CD14-positive monocyte (primary cell): ENCODE measurements around the gene MEF2B. TPM values are rescaled to one million over a fixed set of nuclear protein-coding genes. Genes with fewer than 3 reads are reported as not detected.
"Not testable (repeated sequence)": the region's sequence is repeated elsewhere in the genome, so short reads cannot be mapped to it uniquely, and the experiment has no call there.

ENCODE experiments used
- DNase-seq, 3 donors: peaks; one replicate each; pipeline ENCODE4 v3.0.0-alpha.2; 2011 to 2022
- H2AFZ ChIP-seq: 2 replicates; pipeline ENCODE4 v1.6.0; 2012; ENCODE audit warnings: mild to moderate bottlenecking, low read depth, low read length, inconsistent platforms; ENCODE audit not compliant: insufficient read depth, poor library complexity, severe bottlenecking
- H3K27ac ChIP-seq, 2 donors: 1 replicate in 1 of 2; 2 replicates in 1 of 2; pipeline ENCODE4 v1.5.1; 2012 to 2013; ENCODE audit warnings: low read length in 2 of 2, control low read depth in 1 of 2, inconsistent platforms in 1 of 2, low read depth in 1 of 2, mild to moderate bottlenecking in 1 of 2
- H3K27me3 ChIP-seq, 2 donors: one replicate each; pipeline versions ENCODE4 v1.6.0 to v1.6.1; 2011 to 2013; ENCODE audit warnings: low read length in 2 of 2; ENCODE audit not compliant: control insufficient read depth in 2 of 2, insufficient read depth in 2 of 2
- H3K36me3 ChIP-seq, 2 donors: replicated peaks in 1 of 2; 1 replicate in 1 of 2; 2 replicates in 1 of 2; pipeline versions ENCODE4 v1.5.1 to v1.6.1; 2012 to 2013; ENCODE audit warnings: low read length in 2 of 2, control low read depth in 1 of 2, inconsistent platforms in 1 of 2, mild to moderate bottlenecking in 1 of 2; ENCODE audit not compliant: insufficient read depth in 2 of 2, control insufficient read depth in 1 of 2
- H3K4me1 ChIP-seq, 2 donors: 1 replicate in 1 of 2; 2 replicates in 1 of 2; pipeline versions ENCODE4 v1.5.1 to v1.6.1; 2012 to 2013; ENCODE audit warnings: low read length in 2 of 2, control low read depth in 1 of 2, inconsistent platforms in 1 of 2, mild to moderate bottlenecking in 1 of 2, moderate library complexity in 1 of 2; ENCODE audit not compliant: insufficient read depth in 2 of 2, control insufficient read depth in 1 of 2
- H3K4me2 ChIP-seq: replicated peaks from 2 replicates; pipeline ENCODE3; 2012; ENCODE audit warnings: low read length, moderate library complexity, mild to moderate bottlenecking; ENCODE audit not compliant: poor library complexity, severe bottlenecking; ENCODE audit errors: extremely low read depth
- H3K4me3 ChIP-seq, 3 experiments: fragments of 200-600 bp in 1 of 3; sonication (generic) in 1 of 3; replicated peaks in 1 of 3; 1 replicate in 2 of 3; 2 replicates in 1 of 3; pipeline ENCODE4 v1.5.1; 2011 to 2013; ENCODE audit warnings: low read length in 3 of 3, mild to moderate bottlenecking in 3 of 3, control low read depth in 2 of 3, low read depth in 2 of 3, inconsistent platforms in 1 of 3, moderate library complexity in 1 of 3
- H3K79me2 ChIP-seq: 2 replicates; pipeline ENCODE4 v1.6.0; 2012; ENCODE audit warnings: mild to moderate bottlenecking, control low read depth, inconsistent platforms, low read length, moderate library complexity; ENCODE audit not compliant: insufficient read depth
- H3K9ac ChIP-seq: 2 replicates; pipeline ENCODE4 v1.6.0; 2017; ENCODE audit warnings: low read length, mild to moderate bottlenecking; ENCODE audit not compliant: insufficient read depth, poor library complexity, severe bottlenecking
- H3K9me3 ChIP-seq, 2 donors: replicated peaks in 1 of 2; 1 replicate in 1 of 2; 2 replicates in 1 of 2; pipeline versions ENCODE4 v1.5.1 to v1.6.1; 2012 to 2013; ENCODE audit warnings: low read length in 2 of 2, control low read depth in 1 of 2; ENCODE audit not compliant: control insufficient read depth in 1 of 2, insufficient read depth in 1 of 2
- H4K20me1 ChIP-seq: 2 replicates; pipeline ENCODE4 v1.6.0; 2012; ENCODE audit warnings: mild to moderate bottlenecking, low read length, control low read depth, moderate library complexity; ENCODE audit not compliant: insufficient read depth
- H3K27ac Mint-ChIP-seq, 7 donors: one replicate each; pipeline ENCODE4 v1.8.0; 2020; ENCODE audit warnings: mild to moderate bottlenecking in 7 of 7, mixed read lengths in 7 of 7, moderate library complexity in 6 of 7, inconsistent platforms in 2 of 7
- H3K27me3 Mint-ChIP-seq, 3 donors: one replicate each; pipeline ENCODE4 v1.8.0; 2021 to 2022; ENCODE audit warnings: low read depth in 3 of 3, mild to moderate bottlenecking in 3 of 3, mixed read lengths in 3 of 3, moderate library complexity in 3 of 3, inconsistent platforms in 1 of 3
- H3K36me3 Mint-ChIP-seq, 2 donors: one replicate each; pipeline ENCODE4 v1.8.0; 2020; ENCODE audit warnings: mixed read lengths in 2 of 2, inconsistent platforms in 1 of 2, mild to moderate bottlenecking in 1 of 2
- H3K4me1 Mint-ChIP-seq: one replicate; pipeline ENCODE4 v1.8.0; 2020; ENCODE audit warnings: mild to moderate bottlenecking, mixed read lengths
- H3K4me3 Mint-ChIP-seq, 2 donors: one replicate each; pipeline ENCODE4 v1.8.0; 2020; ENCODE audit warnings: mild to moderate bottlenecking in 2 of 2, mixed read lengths in 2 of 2, moderate library complexity in 1 of 2
- H3K9me3 Mint-ChIP-seq, 7 donors: one replicate each; pipeline ENCODE4 v1.8.0; 2020 to 2022; ENCODE audit warnings: mixed read lengths in 7 of 7, mild to moderate bottlenecking in 6 of 7, moderate library complexity in 6 of 7, inconsistent platforms in 2 of 7
- CTCF ChIP-seq: fragments of 200-600 bp; IDR thresholded peaks from one replicate; pipeline ENCODE4 v1.8.0; 2022; ENCODE audit warnings: antibody characterized with exemption, mild to moderate bottlenecking
- WGBS: methylation state at CpG from one replicate; pipeline ENCODE4 v1.1.5; 2013; ENCODE audit warnings: missing lambda C conversion rate; ENCODE audit not compliant: insufficient coverage; 5-methylcytosine and 5-hydroxymethylcytosine counted together
- intact Hi-C, 2 donors: fragments of 100-400 bp; cut with micrococcal nuclease; formaldehyde crosslinking; loops; one replicate each; pipeline versions ENCODE4 v1.15.0 to v1.15.1; 2023
- polyA plus RNA-seq, 3 donors: library from polyadenylated mRNA; depleted of rRNA in 1 of 3; unstranded in 2 of 3; stranded (reverse) in 1 of 3; fragments of 300-500 nt in 2 of 3; fragments of >200 nt in 1 of 3; fragmentation: Illumina TruSeq in 2 of 3; gene quantifications; 1 replicate in 2 of 3; 2 replicates in 1 of 3; pipeline ENCODE4 v1.2.3, GENCODE V29; 2012 to 2021

MEF2B gene
- polyA plus RNA-seq, 3 donors = 0.15 to 1.8 (median 0.30) TPM

- 93% methylated on average over 3 of the region's 8 CpGs for WGBS
- no peak overlapping the region for H3K9ac ChIP-seq
These were observed 6.9 kb upstream of the MEF2B start for GRCh38 chr19:19176950-19177349.

GRCh38 chr19:19173243-19173642 is 3.2 kb upstream of the MEF2B start:
- H3K27ac ChIP-seq, H3K9me3 Mint-ChIP-seq, H3K27me3 ChIP-seq, H2AFZ ChIP-seq, H3K4me3 Mint-ChIP-seq, H3K9ac ChIP-seq, H3K9me3 ChIP-seq, H3K4me3 ChIP-seq, H3K79me2 ChIP-seq, DNase-seq, H3K4me2 ChIP-seq, intact Hi-C loops: not testable (repeated sequence)
- peaks cover 7 to 25% of the 10 kb centered on the region in 2 donors for H3K36me3 ChIP-seq
- H3K4me1 Mint-ChIP-seq = peaks cover 24% of the 10 kb centered on the region
- peak overlapping the region in 1 of 7 donors; percentile 30 for H3K27ac Mint-ChIP-seq
- WGBS = 100% methylated on average over 2 of the region's 5 CpGs
- H3K36me3 Mint-ChIP-seq = peaks cover 19 to 34% of the 10 kb centered on the region in 2 donors
- H3K4me1 ChIP-seq = peaks cover 10 to 16% of the 10 kb centered on the region in 2 donors
- H3K27me3 Mint-ChIP-seq = peaks cover 8 to 20% (median 12%) of the 10 kb centered on the region in 3 donors
- H4K20me1 ChIP-seq = peaks cover 34% of the 10 kb centered on the region

More at GRCh38 chr19:19176950-19177349, 6.9 kb upstream of the MEF2B start:
- peaks cover 4 to 5% of the 10 kb centered on the region in 2 donors for H3K4me1 ChIP-seq
- intact Hi-C loops = no loop called here
- Mint-ChIP-seq H3K27ac (no peak overlapping the region), H3K36me3 (peaks cover 36 to 67% of the 10 kb centered on the region in 2 donors), H3K4me3 (no peak overlapping the region), H3K4me1 (peaks cover 6% of the 10 kb centered on the region), H3K27me3 (no peaks in the 10 kb centered on the region), H3K9me3 (peaks cover 0 to 3% (median 0%) of the 10 kb centered on the region in 7 donors)
- no peak overlapping the region for H3K4me2 ChIP-seq
- no peak for TF ChIP-seq CTCF
- no peak overlapping the region for H3K4me3 ChIP-seq
- H3K27ac ChIP-seq = no peak overlapping the region
- no peak overlapping the region for H2AFZ ChIP-seq
- H3K79me2 ChIP-seq = no peaks in the 10 kb centered on the region
- H4K20me1 ChIP-seq = peaks cover 19% of the 10 kb centered on the region
- no peak for DNase-seq
- peaks cover 37 to 62% of the 10 kb centered on the region in 2 donors for H3K36me3 ChIP-seq
- H3K27me3 ChIP-seq = no peaks in the 10 kb centered on the region
- H3K9me3 ChIP-seq = no peaks in the 10 kb centered on the region
